Activated T-cell treated with anti-CD3 and anti-CD28 coated beads, Interleukin-2, amount 50 U/mL, for 4 hours (primary cell): ENCODE results near the gene DHRS4L2. TPM values are rescaled to one million over a fixed set of nuclear protein-coding genes. Genes with fewer than 3 reads are reported as not detected.
A peak's percentile ranks its signal among the peaks of the same experiment; 100 is the strongest.
"Not testable (repeated sequence)": the region's sequence is repeated elsewhere in the genome, so short reads cannot be mapped to it uniquely, and the experiment has no call there.

Experiments
- ATAC-seq, 2 donors: fragments of 200-7000 bp; cut with Tn5 transposase; one replicate each; pipeline ENCODE4 v1.10.0; 2021
- DNase-seq: peaks from one replicate; pipeline ENCODE4 v3.0.0-alpha.2; 2020
- H3K27me3 Mint-ChIP-seq: one replicate; pipeline ENCODE4 v1.8.0; 2021; ENCODE audit warnings: low read depth, mixed read lengths
- H3K36me3 Mint-ChIP-seq: one replicate; pipeline ENCODE4 v1.8.0; 2022; ENCODE audit warnings: mixed read lengths; ENCODE audit not compliant: insufficient read depth
- H3K4me1 Mint-ChIP-seq: one replicate; pipeline ENCODE4 v1.8.0; 2021; ENCODE audit warnings: low read depth, mixed read lengths
- H3K4me3 Mint-ChIP-seq: one replicate; pipeline ENCODE4 v1.8.0; 2021; ENCODE audit warnings: mild to moderate bottlenecking, moderate library complexity, mixed read lengths
- H3K9me3 Mint-ChIP-seq: one replicate; pipeline ENCODE4 v1.8.0; 2021; ENCODE audit warnings: mixed read lengths
- total RNA-seq, 3 donors: library from RNA; stranded (reverse); gene quantifications; one replicate each; pipeline ENCODE4 v1.2.1, GENCODE V29; 2021

The DHRS4L2 gene
- total RNA-seq, 3 donors from 2014 or later: 10.8 to 15.9 (median 12.5) TPM

DNA sequence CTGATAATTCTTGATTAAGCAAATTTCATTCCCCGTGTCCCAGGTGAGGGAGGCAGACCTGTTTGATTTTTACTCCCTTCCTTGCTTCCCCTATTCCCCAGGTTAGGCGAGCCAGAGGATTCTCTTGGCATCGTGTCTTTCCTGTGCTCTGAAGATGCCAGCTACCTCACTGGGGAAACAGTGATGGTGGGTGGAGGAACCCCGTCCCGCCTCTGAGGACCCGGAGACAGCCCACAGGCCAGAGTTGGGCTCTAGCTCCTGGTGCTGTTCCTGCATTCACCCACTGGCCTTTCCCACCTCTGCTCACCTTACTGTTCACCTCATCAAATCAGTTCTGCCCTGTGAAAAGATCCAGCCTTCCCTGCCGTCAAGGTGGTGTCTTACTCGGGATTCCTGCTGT lies 62.0 kb downstream of the DHRS4L2 start:
- H3K4me3 Mint-ChIP-seq: peak overlapping the region; percentile 75
- not testable (repeated sequence) for H3K9me3 Mint-ChIP-seq, ATAC-seq, DNase-seq, H3K36me3 Mint-ChIP-seq
- H3K4me1 Mint-ChIP-seq: peaks cover 22% of the 10 kb centered on the region
- peaks cover 11% of the 10 kb centered on the region for H3K27me3 Mint-ChIP-seq

DNA sequence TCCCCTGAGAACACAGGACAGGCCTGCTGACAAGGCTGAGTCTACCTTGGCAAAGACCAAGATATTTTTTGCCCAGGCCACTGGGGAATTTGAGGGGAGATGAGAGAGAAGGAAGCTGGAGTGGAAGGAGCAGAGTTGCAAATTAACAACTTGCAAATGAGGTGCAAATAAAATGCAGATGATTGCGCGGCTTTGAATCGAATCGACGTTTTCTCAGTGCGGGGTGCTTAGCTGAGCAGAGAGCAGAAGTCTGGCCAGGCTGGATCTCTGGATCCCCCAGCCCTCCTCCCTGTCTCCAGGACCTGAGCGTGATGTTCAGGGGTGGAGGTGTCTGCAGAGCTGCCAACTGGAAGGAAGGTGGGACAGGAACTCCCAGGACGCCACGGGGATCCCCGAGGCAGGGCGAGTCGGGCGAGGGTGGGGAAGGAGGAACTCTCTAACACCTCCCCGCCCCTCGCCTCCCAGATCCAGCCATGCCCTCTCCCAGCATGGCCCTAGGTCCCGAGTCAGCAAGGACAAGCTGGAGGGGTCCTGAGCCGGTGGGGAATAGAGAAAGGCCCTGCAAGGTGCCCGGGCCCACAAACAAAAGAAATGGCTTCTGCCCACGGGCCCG lies 62.6 kb downstream of the DHRS4L2 start:
- peaks cover 22% of the 10 kb centered on the region for H3K4me1 Mint-ChIP-seq
- DNase-seq (no peak), ATAC-seq (no peak)
- H3K27me3 Mint-ChIP-seq: peaks cover 11% of the 10 kb centered on the region
- H3K9me3 Mint-ChIP-seq: no peaks in the 10 kb centered on the region
- no peaks in the 10 kb centered on the region for H3K36me3 Mint-ChIP-seq
- peak overlapping the region; percentile 75 for H3K4me3 Mint-ChIP-seq

DNA sequence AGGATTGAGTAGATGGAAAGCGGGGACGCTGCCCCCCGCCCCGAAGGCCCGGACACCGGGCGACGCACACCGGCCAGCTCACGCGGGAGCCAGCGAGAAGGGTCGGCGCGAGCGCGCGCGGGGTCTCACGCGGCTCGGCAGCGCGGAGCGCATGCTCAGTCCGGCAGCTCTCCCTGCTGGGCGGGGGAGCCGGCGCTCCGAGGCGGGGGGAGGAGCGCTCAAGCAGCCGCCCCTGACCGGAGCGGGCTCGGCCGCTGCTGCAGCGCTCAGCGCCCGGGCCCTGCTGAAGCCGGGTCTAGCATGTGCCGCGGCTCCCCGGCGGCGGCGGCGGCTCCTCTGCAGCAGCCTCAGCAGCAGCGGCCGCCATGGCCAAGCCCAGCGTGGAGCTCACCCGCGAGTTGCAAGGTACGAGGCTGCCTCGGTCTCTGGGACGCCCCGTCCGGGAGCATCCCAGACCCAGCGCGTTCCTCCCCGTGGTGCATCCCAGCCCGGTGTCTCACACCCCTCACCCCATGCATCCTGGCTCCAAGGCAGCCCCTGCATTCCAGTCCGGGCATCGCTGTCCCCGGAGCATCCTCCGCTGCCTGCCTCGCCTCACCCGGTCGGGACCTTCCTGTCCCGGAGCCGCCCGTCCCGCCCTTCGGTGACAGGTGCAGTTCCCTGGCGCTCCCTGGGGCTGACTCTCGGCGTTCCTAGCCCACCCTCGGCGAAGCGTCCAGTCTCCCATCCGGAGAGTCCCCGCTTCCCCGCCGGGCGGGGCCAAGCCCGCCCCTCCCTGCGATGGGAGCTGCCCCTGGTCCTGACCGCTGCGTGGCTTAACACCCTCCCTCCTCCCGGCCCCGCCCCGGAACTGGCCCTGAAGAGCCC lies 63.3 kb downstream of the DHRS4L2 start, which contains the start of gene CARMIL3:
TSS of gene CARMIL3 (plus strand) at position 221 of the 867 bp plus-strand sequence. CDS start at position 366, 145 bp downstream.
- peak; percentile 53 for DNase-seq
- peak; percentile 53 to 67 for ATAC-seq
- Mint-ChIP-seq H3K9me3 (no peaks in the 10 kb centered on the region), H3K36me3 (no peaks in the 10 kb centered on the region), H3K27me3 (peaks cover 7% of the 10 kb centered on the region), H3K4me1 (peaks cover 22% of the 10 kb centered on the region), H3K4me3 (peak within 1 kb of the TSS; percentile 80)

DNA sequence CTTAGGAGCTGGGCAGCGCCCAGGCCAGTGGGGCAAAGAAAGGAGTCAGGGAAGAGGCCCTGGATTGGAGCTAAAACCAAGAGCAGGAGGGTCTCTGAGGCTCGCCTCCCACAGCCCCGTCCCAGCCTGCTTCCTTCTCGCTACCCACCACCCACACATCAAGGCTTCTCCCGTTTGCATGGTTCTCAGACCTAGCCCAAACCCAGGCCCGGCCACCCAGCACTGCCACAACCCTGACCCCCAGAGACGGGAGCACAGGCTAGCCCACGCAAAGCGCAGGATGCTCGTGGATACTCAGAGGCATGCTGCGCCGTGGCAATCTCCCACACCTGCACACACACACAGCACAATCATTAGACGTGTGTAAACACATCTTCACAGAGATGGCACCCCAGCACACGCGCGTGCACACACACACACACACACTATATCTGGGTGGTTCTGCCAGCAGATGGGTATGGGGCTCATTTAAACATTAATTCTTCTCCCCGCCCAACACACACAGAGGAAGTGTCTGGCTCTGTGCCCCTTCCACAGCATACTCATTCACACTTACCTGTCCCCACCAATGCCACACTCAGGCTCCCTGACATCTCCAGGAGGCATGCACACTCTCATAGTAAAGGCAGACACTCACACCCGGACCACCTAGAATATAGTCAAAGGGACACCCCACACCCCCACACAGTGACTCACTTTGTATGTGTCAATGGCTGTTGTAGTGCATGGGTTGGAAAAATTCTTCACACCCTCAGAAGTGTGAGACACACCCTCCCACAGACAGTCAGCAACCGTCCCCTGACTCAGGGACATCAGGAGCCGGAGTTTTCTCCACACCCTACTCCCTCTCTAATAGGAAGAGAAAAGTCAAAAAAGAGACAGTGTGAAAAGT lies 64.2 kb downstream of the DHRS4L2 start:
- Mint-ChIP-seq H3K4me1 (peaks cover 22% of the 10 kb centered on the region), H3K36me3 (no peaks in the 10 kb centered on the region), H3K9me3 (no peaks in the 10 kb centered on the region), H3K4me3 (peak overlapping the region; percentile 80), H3K27me3 (peaks cover 7% of the 10 kb centered on the region)
- DNase-seq: peak; percentile 58
- ATAC-seq: peak; percentile 83 to 89

DNA sequence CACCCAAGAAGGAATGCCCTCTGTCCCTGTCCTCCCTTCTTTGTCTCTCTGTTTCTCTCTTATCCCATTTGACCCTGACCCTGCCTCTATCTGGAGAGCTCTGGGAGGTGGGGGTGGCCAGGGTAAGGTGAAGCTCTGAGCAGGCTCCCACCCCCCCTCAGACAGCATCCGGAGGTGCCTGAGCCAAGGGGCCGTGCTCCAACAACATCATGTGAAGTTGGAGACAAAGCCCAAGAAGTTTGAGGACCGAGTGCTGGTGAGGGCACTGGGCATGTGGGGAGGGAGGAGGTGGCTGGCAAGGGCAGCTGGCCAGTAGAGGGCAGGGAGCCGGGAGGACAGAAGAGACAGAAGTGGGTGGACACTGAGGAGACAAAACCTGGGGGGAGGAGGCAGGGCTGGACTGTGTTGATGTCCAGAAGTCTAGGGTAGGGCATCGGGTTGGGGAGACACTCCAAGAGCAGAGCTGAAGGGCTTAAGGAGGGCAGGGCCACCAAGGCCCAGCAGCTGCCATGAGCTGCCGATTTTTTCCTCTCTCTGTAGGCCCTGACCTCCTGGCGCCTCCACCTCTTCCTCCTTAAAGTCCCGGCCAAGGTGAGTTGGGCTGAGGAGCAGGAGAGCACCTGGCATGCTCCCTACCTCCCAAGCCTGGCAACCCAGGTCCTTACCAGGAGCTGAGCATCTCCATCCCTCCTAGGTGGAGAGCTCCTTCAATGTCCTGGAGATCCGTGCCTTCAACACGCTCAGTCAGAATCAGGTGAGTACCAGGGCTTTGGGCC lies 65.0 kb downstream of the DHRS4L2 start:
- Mint-ChIP-seq H3K36me3 (no peaks in the 10 kb centered on the region), H3K9me3 (no peaks in the 10 kb centered on the region), H3K4me3 (peak overlapping the region; percentile 80), H3K4me1 (peaks cover 22% of the 10 kb centered on the region), H3K27me3 (peaks cover 7% of the 10 kb centered on the region)
- DNase-seq (no peak), ATAC-seq (no peak)

DNA sequence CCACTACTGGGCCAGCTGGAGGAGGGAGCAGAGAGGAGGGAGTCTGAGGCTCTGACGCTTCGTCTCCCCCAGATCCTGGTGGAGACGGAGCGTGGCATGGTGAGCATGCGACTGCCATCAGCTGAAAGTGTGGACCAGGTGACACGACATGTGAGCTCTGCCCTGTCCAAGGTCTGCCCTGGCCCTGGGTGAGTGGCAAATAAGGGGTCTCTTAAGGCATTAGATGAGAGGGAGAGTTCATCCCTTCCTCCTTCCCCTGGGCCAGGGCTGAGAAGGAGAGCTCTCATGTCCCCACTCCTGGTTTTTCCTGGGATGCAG lies 65.6 kb downstream of the DHRS4L2 start:
- Mint-ChIP-seq H3K9me3 (no peaks in the 10 kb centered on the region), H3K4me3 (no peak overlapping the region), H3K27me3 (peaks cover 7% of the 10 kb centered on the region), H3K4me1 (peaks cover 22% of the 10 kb centered on the region), H3K36me3 (no peaks in the 10 kb centered on the region)
- DNase-seq (no peak), ATAC-seq (no peak)

DNA sequence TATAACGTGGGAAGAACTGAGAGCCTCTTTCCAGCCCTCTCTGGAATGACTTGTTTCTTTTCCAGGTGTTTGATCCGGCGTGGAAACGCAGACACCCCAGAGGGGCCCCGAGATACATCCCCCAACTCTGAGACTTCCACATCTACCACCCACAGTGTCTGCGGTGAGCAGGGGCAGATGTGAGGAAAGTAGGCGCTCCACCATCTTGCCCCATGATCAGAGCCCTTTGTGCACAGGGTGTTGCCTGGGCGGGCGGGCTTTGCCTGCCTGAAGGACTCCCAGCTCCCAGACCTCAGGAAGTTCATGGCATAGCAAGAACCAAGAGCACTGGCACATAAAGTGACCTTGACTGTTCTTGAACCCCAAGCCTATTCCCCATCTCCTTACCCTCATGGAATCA lies 65.9 kb downstream of the DHRS4L2 start:
- Mint-ChIP-seq H3K9me3 (no peaks in the 10 kb centered on the region), H3K4me3 (no peak overlapping the region), H3K27me3 (peaks cover 7% of the 10 kb centered on the region), H3K4me1 (peaks cover 22% of the 10 kb centered on the region), H3K36me3 (no peaks in the 10 kb centered on the region)
- ATAC-seq (no peak), DNase-seq (no peak)

Other genes with a start within 250 kb of the DHRS4L2 start
- gene DHRS4, start 35.2 kb upstream of the DHRS4L2 start, total RNA-seq: 10 to 100 TPM; 12.6 to 23.0 (median 19.4) TPM
- gene CARMIL3, start 63.1 kb downstream of the DHRS4L2 start, total RNA-seq: 1 to 10 TPM; 1.3 to 1.8 (median 1.3) TPM
- gene CPNE6, start 82.6 kb downstream of the DHRS4L2 start, total RNA-seq: not detected
- 10 to 100 TPM; 38.7 to 69.4 (median 47.9) TPM for gene PCK2, start 105.4 kb downstream of the DHRS4L2 start, total RNA-seq
- gene DCAF11, start 125.8 kb downstream of the DHRS4L2 start, total RNA-seq: 10 to 100 TPM; 45.7 to 57.6 (median 50.7) TPM
- gene NRL, start 126.0 kb downstream of the DHRS4L2 start, total RNA-seq: 1 to 10 TPM; 1.2 to 2.3 (median 1.4) TPM
- gene FITM1, start 141.7 kb downstream of the DHRS4L2 start, total RNA-seq: 1 to 10 TPM in 1 of 3 donors, under 1 TPM in 2; 0.38 to 1.3 (median 0.69) TPM
- gene PSME1, start 147.3 kb downstream of the DHRS4L2 start, total RNA-seq: 100 to 1,000 TPM; 354 to 391 (median 378) TPM
- gene EMC9, start 152.7 kb downstream of the DHRS4L2 start, total RNA-seq: 10 to 100 TPM; 15.9 to 18.9 (median 17.4) TPM
- gene PSME2, start 157.7 kb downstream of the DHRS4L2 start, total RNA-seq: 100 to 1,000 TPM; 433 to 479 (median 471) TPM
- gene RNF31, start 158.6 kb downstream of the DHRS4L2 start, total RNA-seq: 100 to 1,000 TPM in 2 of 3 donors, 10 to 100 TPM in 1; 99.4 to 108 (median 106) TPM
- gene IRF9, start 172.3 kb downstream of the DHRS4L2 start, total RNA-seq: 100 to 1,000 TPM; 110 to 152 (median 121) TPM
- 10 to 100 TPM; 17.4 to 24.8 (median 19.9) TPM for gene REC8, start 183.2 kb downstream of the DHRS4L2 start, total RNA-seq
- gene IPO4, start 199.9 kb downstream of the DHRS4L2 start, total RNA-seq: 100 to 1,000 TPM; 265 to 293 (median 265) TPM
- gene TM9SF1, start 206.5 kb downstream of the DHRS4L2 start, total RNA-seq: 10 to 100 TPM; 30.4 to 34.6 (median 33.7) TPM
- under 1 TPM in 1 of 3 donors, not detected in 2; 0.33 TPM for gene TSSK4, start 216.8 kb downstream of the DHRS4L2 start, total RNA-seq
- 10 to 100 TPM; 71.7 to 85.5 (median 85.4) TPM for gene CHMP4A, start 224.6 kb downstream of the DHRS4L2 start, total RNA-seq
- 10 to 100 TPM; 16.3 to 19.5 (median 18.4) TPM for gene MDP1, start 227.1 kb downstream of the DHRS4L2 start, total RNA-seq
- 100 to 1,000 TPM; 197 to 217 (median 205) TPM for gene NEDD8, start 243.4 kb downstream of the DHRS4L2 start, total RNA-seq
- gene GMPR2, start 244.0 kb downstream of the DHRS4L2 start, total RNA-seq: 10 to 100 TPM; 29.6 to 30.8 (median 29.7) TPM